NCI-H748 (cell line): ENCODE measurements around the gene SHC4.
"Not testable (repeated sequence)": the region's sequence is repeated elsewhere in the genome, so short reads cannot be mapped to it uniquely, and the experiment has no call there.

ENCODE experiments used
- DNase-seq: peaks from one replicate; lab custom pipeline; 2025; ENCODE audit not compliant: unreplicated experiment; lab: John Stamatoyannopoulos, UW

SHC4 gene

GRCh38 chr15:48855501-48856440 is 107.9 kb downstream of the SHC4 start:
- DNase-seq = peak; percentile 29

- not testable (repeated sequence) for DNase-seq
Observed at GRCh38 chr15:48854434-48854833, 109.3 kb downstream of the SHC4 start.

DNA sequence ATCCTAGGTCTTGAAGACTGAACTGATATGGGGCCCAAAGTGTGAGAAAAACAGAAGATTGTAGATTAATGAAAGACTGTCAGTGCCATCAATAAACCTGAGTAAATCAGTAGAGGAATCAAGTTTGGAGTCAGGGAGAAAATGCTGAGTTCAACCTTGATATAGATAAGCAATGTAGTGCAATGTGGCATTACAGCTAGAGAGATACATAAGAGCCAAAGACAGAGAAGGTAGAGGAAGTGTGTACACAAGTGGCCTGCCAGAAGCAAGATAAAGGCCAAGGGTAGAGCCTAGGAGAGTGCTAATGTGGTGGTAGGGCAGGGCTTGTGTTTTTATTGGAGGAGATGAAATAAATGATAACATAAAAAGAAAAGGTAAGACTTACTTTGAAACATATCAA is 111.8 kb downstream of the SHC4 start:
- DNase-seq = no peak

GRCh38 chr15:48850648-48851047 is 113.1 kb downstream of the SHC4 start:
- DNase-seq = no peak

GRCh38 chr15:48845123-48845522 is 118.6 kb downstream of the SHC4 start:
- no peak for DNase-seq

DNA sequence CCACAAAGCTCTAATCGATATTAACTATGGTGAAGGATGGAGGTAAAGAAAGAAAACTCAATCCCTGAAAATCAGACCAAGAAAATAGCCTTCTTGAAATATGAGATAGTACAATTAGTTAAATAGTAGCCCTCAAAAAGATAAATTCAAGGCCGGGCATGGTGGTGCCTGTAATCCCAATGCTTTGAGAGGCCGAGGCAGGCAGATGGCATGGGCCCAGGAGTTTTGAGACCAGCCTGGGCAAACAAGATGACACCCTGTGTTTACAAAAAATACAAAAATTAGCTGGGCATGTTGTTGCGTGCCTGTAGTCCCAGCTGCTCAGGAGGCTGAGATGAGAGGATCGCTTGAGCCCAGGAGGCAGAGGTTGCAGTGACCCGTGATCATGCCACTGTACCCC is 121.2 kb downstream of the SHC4 start:
- DNase-seq = peak; percentile 36

- DNase-seq = no peak
Observed at GRCh38 chr15:48834756-48835155, 129.0 kb downstream of the SHC4 start.

DNA sequence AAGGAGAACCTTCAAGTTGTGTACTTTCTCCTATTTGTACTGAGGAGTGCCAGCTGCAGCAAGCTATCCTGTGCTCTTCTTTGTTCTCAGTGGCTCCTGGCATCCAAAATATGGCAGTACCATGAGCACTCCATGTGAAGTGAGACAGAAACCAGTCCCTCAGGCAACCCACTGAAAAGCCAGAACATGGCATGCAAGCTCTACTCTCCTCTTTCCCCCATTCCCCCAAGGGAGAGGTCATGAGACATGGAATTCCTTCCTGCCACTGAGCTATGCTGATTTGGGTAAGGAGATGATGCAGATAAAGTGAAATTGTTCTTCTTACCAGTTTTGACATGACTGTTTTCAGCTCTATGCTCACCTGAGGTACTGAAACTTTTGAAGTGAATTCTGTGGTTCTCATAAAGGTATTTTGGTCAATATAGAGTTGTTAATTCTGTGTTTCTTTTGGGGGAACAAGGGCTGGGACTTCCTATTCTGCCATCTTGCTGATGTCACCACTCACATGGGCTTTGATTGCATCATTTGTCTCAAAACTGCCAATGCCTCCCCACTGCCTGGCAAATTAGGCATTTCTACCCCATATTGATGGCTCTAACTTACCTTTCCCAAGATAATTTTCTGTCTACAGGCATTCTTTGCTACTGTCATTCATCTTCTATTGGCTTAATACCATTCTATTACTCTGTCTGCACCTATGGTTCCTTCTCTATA is 130.0 kb downstream of the SHC4 start:
- no peak for DNase-seq

DNA sequence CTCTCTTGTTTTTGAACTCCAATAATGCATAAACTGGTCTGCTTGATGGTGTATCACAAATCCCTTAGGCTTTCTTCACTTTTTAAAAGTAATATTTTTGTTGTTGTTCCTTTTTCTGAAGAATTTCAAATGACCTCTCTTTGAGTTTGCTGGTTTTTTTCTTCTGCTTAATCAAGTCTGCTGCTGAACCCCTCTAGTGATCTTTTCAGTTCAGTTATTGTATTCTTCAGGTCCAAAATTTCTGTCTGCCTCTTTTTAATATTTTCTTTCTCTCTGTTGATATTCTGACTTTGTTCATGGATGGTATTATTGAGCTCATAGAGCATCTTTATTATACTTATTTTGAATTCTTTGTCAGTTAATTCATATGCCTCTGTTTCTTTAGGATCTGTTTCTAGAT is 131.1 kb downstream of the SHC4 start:
- DNase-seq = no peak

DNA sequence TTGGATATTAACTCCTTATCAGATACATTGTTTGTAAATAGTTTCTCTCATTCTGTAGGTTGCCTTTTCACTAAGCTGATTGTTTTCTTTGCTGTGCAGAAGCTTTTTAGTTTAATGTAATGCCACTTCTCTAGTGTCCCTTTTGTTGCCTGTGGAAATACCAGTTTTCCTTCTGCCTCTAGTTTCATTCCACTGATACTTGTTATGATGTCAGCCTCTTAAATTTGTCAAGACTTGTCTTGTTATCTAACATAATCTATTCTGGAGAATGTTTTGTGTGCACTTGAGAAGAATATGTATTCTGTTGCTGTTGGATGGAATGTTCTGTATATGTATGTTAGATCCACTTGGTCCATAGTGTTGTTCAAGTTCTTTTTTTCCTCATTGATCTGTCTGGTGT is 134.8 kb downstream of the SHC4 start:
- no peak for DNase-seq

GRCh38 chr15:48828471-48828870 is 135.2 kb downstream of the SHC4 start:
- DNase-seq = no peak

DNA sequence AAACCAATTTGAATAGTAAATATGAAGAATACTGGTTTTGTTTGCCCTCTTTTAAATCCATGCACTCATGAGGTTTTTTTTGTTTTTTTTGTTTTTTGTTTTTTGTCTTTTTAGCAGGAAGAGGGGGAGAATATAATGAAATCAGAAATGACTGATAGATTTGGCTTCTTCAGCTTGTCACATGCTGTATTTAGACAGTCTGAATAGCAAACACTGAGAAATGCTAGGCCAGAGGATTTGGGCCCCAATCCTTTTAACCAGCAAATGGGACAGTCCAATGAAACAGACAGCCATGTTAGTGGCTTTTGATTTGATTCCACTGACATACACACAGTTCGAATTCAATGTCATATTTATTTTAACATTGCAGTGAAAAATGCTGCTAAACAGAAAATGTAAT is 138.6 kb downstream of the SHC4 start:
- DNase-seq = no peak

GRCh38 chr15:48823706-48824105 is 140.0 kb downstream of the SHC4 start:
- no peak for DNase-seq

DNA sequence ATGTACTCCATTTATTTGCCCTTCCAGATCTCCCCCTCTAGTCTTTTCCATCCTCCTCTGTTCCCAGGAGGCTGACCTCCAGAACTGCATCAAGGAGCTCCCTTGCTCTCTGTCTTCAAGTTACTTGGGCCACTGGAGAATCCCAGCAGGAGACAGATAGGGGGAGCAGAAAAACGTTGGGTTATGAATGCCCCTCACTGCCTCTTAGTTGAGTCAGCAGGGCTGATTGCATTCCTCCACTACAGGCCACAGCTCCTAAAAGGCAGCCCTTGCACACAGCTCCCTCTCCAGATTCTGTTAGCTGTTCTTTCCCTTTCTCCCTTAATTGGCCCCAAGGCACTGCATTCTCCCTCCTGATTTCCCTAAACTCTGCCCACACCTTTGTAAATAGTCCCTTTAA is 140.5 kb downstream of the SHC4 start:
- DNase-seq = no peak

- DNase-seq = no peak
Observed at GRCh38 chr15:48814286-48814685, 149.4 kb downstream of the SHC4 start.

GRCh38 chr15:48811325-48811958 is 152.3 kb downstream of the SHC4 start:
- peak; percentile 49 for DNase-seq

GRCh38 chr15:48810414-48811324 is 153.1 kb downstream of the SHC4 start, which contains the start of gene CEP152:
TSS of gene CEP152 (minus strand) at chr15:48811069. CDS start at chr15:48805649, 5,420 bp downstream.
- DNase-seq = peak; percentile 99

DNA sequence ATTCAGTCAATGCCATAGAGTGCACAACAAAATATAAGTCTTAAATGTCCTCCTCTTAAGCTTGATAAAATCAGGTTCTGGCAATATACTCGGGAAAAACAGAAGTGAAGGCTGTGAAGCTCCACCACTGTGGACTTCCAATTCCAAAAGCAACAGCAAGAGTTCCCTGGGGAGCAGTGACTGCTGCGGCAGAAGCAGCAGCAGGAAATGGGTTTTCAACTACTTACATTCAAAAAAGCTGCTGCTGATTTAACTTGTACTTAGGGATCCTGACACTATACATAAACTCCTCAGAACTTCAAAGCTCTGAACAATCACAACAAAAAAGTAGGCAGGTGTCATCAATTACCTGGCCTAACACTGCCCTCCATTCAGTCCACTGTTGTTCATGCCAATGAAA is 157.6 kb downstream of the SHC4 start:
- no peak for DNase-seq

DNA sequence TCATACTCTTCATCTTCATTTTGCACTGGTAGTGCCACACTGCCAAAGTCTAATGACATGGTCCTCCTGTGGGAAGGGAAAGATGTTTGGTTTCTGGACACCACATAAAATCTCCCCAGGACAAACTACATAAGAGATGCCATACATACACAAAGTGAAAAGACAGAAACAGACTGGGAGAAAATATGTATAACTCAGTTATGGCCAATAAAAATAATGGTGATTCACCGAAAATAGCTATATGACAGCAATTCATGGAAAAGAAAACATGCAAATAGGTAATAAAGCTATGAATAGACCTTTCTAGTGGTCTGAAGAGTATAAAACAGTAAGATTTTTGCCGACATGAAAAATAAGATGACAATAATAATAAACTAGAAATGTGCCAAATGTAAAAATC is 158.1 kb downstream of the SHC4 start:
- DNase-seq = no peak

DNA sequence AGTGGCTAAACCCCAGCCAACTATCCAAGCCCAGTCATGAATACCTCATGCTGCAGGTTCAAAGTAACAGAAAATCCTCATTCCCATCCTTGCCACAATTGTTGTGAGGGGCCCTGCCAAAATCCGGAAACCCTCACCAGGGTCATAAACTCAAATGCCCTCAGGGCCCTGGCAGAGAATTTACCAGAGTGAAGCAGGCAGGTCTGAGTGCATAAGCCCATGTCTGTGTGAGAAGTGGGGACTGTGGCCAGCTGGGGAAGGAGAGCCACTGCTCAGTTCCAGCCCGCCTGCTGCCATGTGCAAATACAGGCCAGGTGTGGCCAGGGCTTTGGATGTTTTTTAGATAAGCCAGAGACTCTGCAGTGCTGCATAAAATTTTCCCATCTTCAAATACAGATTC is 159.8 kb downstream of the SHC4 start:
- DNase-seq = no peak

DNA sequence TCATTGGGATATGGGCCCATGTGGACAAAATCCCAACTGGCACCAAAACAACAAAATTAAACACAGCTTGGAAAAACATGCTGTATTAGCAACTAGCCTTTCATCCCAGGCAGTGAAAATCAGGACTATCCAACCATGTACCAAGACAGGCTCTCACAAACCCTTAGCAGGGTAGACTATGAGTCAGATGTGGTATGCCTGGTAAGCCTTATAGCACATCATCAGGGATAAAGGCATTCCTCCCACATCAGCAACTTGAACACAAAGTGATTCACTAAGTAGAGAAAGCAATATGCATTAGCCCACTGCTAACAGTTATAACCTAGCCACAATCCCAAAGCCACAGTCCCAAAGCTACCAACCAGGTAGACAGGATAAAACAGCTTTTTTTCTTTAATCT is 160.9 kb downstream of the SHC4 start:
- DNase-seq = no peak
